B cell (primary cell): Measurements from ENCODE around the gene SLC4A5. TPM values are rescaled to one million over a fixed set of nuclear protein-coding genes. Genes with fewer than 3 reads are reported as not detected.

Source experiments
- ATAC-seq: fragments of 200-7000 bp; cut with Tn5 transposase; one replicate; pipeline ENCODE4 v1.10.0; 2021; ENCODE audit warnings: low read depth, mild to moderate bottlenecking, moderate number of reproducible peaks, moderate library complexity
- CTCF ChIA-PET: fragments of 350-600 bp; sonication (Branson Sonifier 250); formaldehyde crosslinking; loops from one replicate; lab custom pipeline; 2021; ENCODE audit warnings: antibody characterized with exemption, inconsistent platforms; lab: Charles Lee
- POLR2A ChIA-PET: fragments of 350-600 bp; sonication (Branson Sonifier 250); formaldehyde crosslinking; loops from one replicate; lab custom pipeline; 2021; ENCODE audit warnings: antibody characterized with exemption; lab: Charles Lee
- DNase-seq: peaks from one replicate; pipeline ENCODE4 v3.0.0; 2013
- H2AFZ ChIP-seq: 2 replicates; pipeline ENCODE4 v1.6.1; 2012; ENCODE audit warnings: mild to moderate bottlenecking, low read depth, low read length; ENCODE audit not compliant: insufficient read depth, poor library complexity, severe bottlenecking
- H3K27ac ChIP-seq, 2 donors: 1 replicate in 1 of 2; 2 replicates in 1 of 2; pipeline ENCODE4 v1.5.1; 2012 to 2013; ENCODE audit warnings: low read length in 2 of 2, mild to moderate bottlenecking in 2 of 2, moderate library complexity in 1 of 2
- H3K27me3 ChIP-seq, 4 experiments: fragments of 200-600 bp in 1 of 4; sonication (generic) in 1 of 4; replicated peaks in 1 of 4; 1 replicate in 2 of 4; 2 replicates in 2 of 4; pipeline versions ENCODE4 v1.6.1 to v1.7.0; 2013 to 2016; ENCODE audit warnings: low read length in 3 of 4, mild to moderate bottlenecking in 2 of 4, mixed read lengths in 1 of 4, moderate library complexity in 1 of 4; ENCODE audit not compliant: insufficient read depth in 4 of 4, control insufficient read depth in 3 of 4; ENCODE audit errors: control extremely low read depth in 1 of 4
- H3K36me3 ChIP-seq, 2 experiments: replicated peaks in 1 of 2; 1 replicate in 1 of 2; 2 replicates in 1 of 2; pipeline versions ENCODE4 v1.6.1 to v1.7.1; 2013; ENCODE audit warnings: low read length in 1 of 2; ENCODE audit not compliant: insufficient read depth in 2 of 2, control insufficient read depth in 1 of 2; ENCODE audit errors: control extremely low read depth in 1 of 2, extremely low read depth in 1 of 2
- H3K4me1 ChIP-seq, 2 donors: fragments of 200-600 bp in 1 of 2; sonication (generic) in 1 of 2; 1 replicate in 1 of 2; 2 replicates in 1 of 2; pipeline versions ENCODE4 v1.5.1 to v1.6.1; 2013 to 2017; ENCODE audit warnings: low read length in 2 of 2; ENCODE audit not compliant: control insufficient read depth in 2 of 2, insufficient read depth in 2 of 2
- H3K4me2 ChIP-seq: replicated peaks from 2 replicates; pipeline ENCODE3; 2012; ENCODE audit warnings: mild to moderate bottlenecking, low read depth, low read length; ENCODE audit not compliant: poor library complexity, severe bottlenecking
- H3K4me3 ChIP-seq, 5 experiments: fragments of 200-600 bp in 1 of 5; sonication (generic) in 1 of 5; 1 replicate in 3 of 5; 2 replicates in 2 of 5; pipeline versions ENCODE4 v1.5.1 to v1.7.0; 2011 to 2016; ENCODE audit warnings: low read length in 4 of 5, mild to moderate bottlenecking in 4 of 5, low read depth in 2 of 5, control low read depth in 1 of 5, moderate library complexity in 1 of 5; ENCODE audit not compliant: insufficient read depth in 1 of 5; ENCODE audit errors: control extremely low read depth in 1 of 5, extremely low read depth in 1 of 5
- H3K79me2 ChIP-seq: fragments of 200-600 bp; sonication (generic); one replicate; pipeline ENCODE4 v1.6.0; 2016; ENCODE audit warnings: low read length; ENCODE audit not compliant: control insufficient read depth, insufficient read depth
- H3K9ac ChIP-seq: fragments of 200-600 bp; sonication (generic); 2 replicates; pipeline ENCODE4 v1.6.1; 2017; ENCODE audit warnings: mild to moderate bottlenecking, low read length, moderate library complexity
- H3K9me3 ChIP-seq, 3 donors: one replicate each; pipeline versions ENCODE4 v1.6.1 to v1.7.1; 2013; ENCODE audit warnings: low read length in 2 of 3; ENCODE audit not compliant: control insufficient read depth in 2 of 3, insufficient read depth in 1 of 3; ENCODE audit errors: control extremely low read depth in 1 of 3
- H4K20me1 ChIP-seq: 2 replicates; pipeline ENCODE4 v1.6.0; 2012; ENCODE audit warnings: mild to moderate bottlenecking, low read length; ENCODE audit not compliant: insufficient read depth, control insufficient read depth, poor library complexity, severe bottlenecking
- H3K27ac Mint-ChIP-seq: one replicate; pipeline ENCODE4 v1.8.0; 2021; ENCODE audit warnings: mixed read lengths
- H3K27me3 Mint-ChIP-seq: one replicate; pipeline ENCODE4 v1.8.0; 2021; ENCODE audit warnings: mixed read lengths
- H3K4me1 Mint-ChIP-seq: one replicate; pipeline ENCODE4 v1.8.0; 2021; ENCODE audit warnings: mixed read lengths
- H3K4me3 Mint-ChIP-seq: one replicate; pipeline ENCODE4 v1.8.0; 2021; ENCODE audit warnings: mixed read lengths
- H3K9me3 Mint-ChIP-seq: one replicate; pipeline ENCODE4 v1.8.0; 2022; ENCODE audit warnings: mixed read lengths; ENCODE audit not compliant: insufficient read depth
- CTCF ChIP-seq: fragments of 200-600 bp; IDR thresholded peaks from one replicate; pipeline ENCODE4 v1.8.0; 2022; ENCODE audit warnings: antibody characterized with exemption, mild to moderate bottlenecking
- EZH2 ChIP-seq: IDR thresholded peaks from 2 replicates; pipeline ENCODE4 v1.6.1; 2012; ENCODE audit warnings: borderline replicate concordance, low read depth, mild to moderate bottlenecking, moderate library complexity, low read length; ENCODE audit not compliant: insufficient read depth, poor library complexity, severe bottlenecking
- WGBS: methylation state at CpG from one replicate; pipeline ENCODE4 v1.1.5; 2013; ENCODE audit warnings: missing lambda C conversion rate; ENCODE audit not compliant: insufficient coverage; 5-methylcytosine and 5-hydroxymethylcytosine counted together
- intact Hi-C: fragments of 100-400 bp; cut with micrococcal nuclease; formaldehyde crosslinking; loops from one replicate; pipeline ENCODE4 v1.10.0; 2022
- polyA plus RNA-seq: library from polyadenylated mRNA; depleted of rRNA; stranded (reverse); fragments of >200 nt; gene quantifications from 2 replicates; pipeline ENCODE4 v1.2.3, GENCODE V29; 2012
- total RNA-seq, 2 donors: library from RNA; stranded (reverse); fragments of 120-200 nt in 1 of 2; gene quantifications; 1 replicate in 1 of 2; 2 replicates in 1 of 2; pipeline versions ENCODE4 v1.2.3 to v1.2.4, GENCODE V29; 2013 to 2022

The SLC4A5 gene
- total and polyA plus RNA-seq, 2 donors (not counting 1 experiment from before 2014, with no cell fraction given), result 3.3 to 9.7 TPM

GRCh38 chr2:74317701-74318100 is 25.5 kb downstream of the SLC4A5 start:
- no peak overlapping the region for H2AFZ ChIP-seq
- no peak for TF ChIP-seq EZH2
- no peak for TF ChIP-seq CTCF
- Mint-ChIP-seq H3K9me3 (no peaks in the 10 kb centered on the region), H3K4me3 (no peak overlapping the region), H3K27ac (no peak overlapping the region), H3K27me3 (no peaks in the 10 kb centered on the region), H3K4me1 (no peaks in the 10 kb centered on the region)
- POLR2A ChIA-PET, result no interaction called here
- no peaks in the 10 kb centered on the region for H3K4me1 ChIP-seq
- H3K9ac ChIP-seq, result no peak overlapping the region
- CTCF ChIA-PET, result interaction anchor here (0.8 kb wide), 1 partner anchor 10 kb away, joined by 3 read pairs; no protein-coding TSS in a partner anchor
- DNase-seq, result no peak
- H3K36me3 ChIP-seq, result no peaks in the 10 kb centered on the region
- peaks cover 0 to 1% (median 0%) of the 10 kb centered on the region in 3 donors for H3K9me3 ChIP-seq
- no peak for ATAC-seq
- H3K79me2 ChIP-seq, result no peaks in the 10 kb centered on the region
- no peak overlapping the region for H3K4me2 ChIP-seq
- no peak overlapping the region for H3K27ac ChIP-seq
- H3K27me3 ChIP-seq, result no peaks in the 10 kb centered on the region
- no peak overlapping the region for H3K4me3 ChIP-seq
- H4K20me1 ChIP-seq, result no peaks in the 10 kb centered on the region
- intact Hi-C loops, result no loop called here

- no peaks in the 10 kb centered on the region for H3K79me2 ChIP-seq
- CTCF ChIA-PET, result no interaction called here
- POLR2A ChIA-PET, result no interaction called here
Observed at GRCh38 chr2:74316627-74317295, 26.5 kb downstream of the SLC4A5 start.

More at GRCh38 chr2:74316627-74317295, 26.5 kb downstream of the SLC4A5 start:
- Histone ChIP-seq H3K4me1 (no peaks in the 10 kb centered on the region), H3K27ac (no peak overlapping the region), H3K9me3 (peaks cover 0 to 3% (median 0%) of the 10 kb centered on the region in 3 donors), H4K20me1 (no peaks in the 10 kb centered on the region), H3K36me3 (no peaks in the 10 kb centered on the region), H3K27me3 (no peaks in the 10 kb centered on the region), H3K9ac (no peak overlapping the region), H3K4me3 (no peak overlapping the region), H3K4me2 (no peak overlapping the region), H2AFZ (no peak overlapping the region)
- TF ChIP-seq EZH2 (no peak), CTCF (no peak)
- ATAC-seq (no peak), DNase-seq (no peak)
- Mint-ChIP-seq H3K27ac (no peak overlapping the region), H3K27me3 (no peaks in the 10 kb centered on the region), H3K4me3 (no peak overlapping the region), H3K9me3 (no peaks in the 10 kb centered on the region), H3K4me1 (no peaks in the 10 kb centered on the region)
- WGBS, result 80% methylated on average over 4 of the region's 6 CpGs
- intact Hi-C loops, result no loop called here
